Measurements from ENCODE around the gene CACNA2D2. TPM values are rescaled to one million over a fixed set of nuclear protein-coding genes. Genes with fewer than 3 reads are reported as not detected.

CACNA2D2 gene
- total RNA-seq, 1 experiment from 2014 or later, result 27.7 TPM

- H3K27ac Mint-ChIP-seq, result no peak overlapping the region
- no peak overlapping the region for H3K27ac ChIP-seq (ENCODE audit: insufficient read length, low read depth, low read length)
These were observed 28.1 kb downstream of the CACNA2D2 start for GRCh38 chr3:50475348-50475747.

More at GRCh38 chr3:50475348-50475747, 28.1 kb downstream of the CACNA2D2 start:
- Histone ChIP-seq H3K27me3 (ENCODE audit: insufficient read depth, low read length) (no peaks in the 10 kb centered on the region), H4K8ac (replicated peaks; ENCODE audit: insufficient read length, low read depth, low read length) (no peak overlapping the region), H3K4me1 (ENCODE audit: insufficient read depth, low read length) (no peaks in the 10 kb centered on the region), H3K56ac (ENCODE audit: insufficient read length, low read depth, low read length) (no peak overlapping the region), H3K79me2 (ENCODE audit: insufficient read depth, low read length) (no peaks in the 10 kb centered on the region), H3K9ac (ENCODE audit: extremely low read depth, insufficient read length, low read length) (no peak overlapping the region), H2BK20ac (ENCODE audit: low read depth, low read length, poor library complexity, severe bottlenecking) (no peak overlapping the region), H3K18ac (ENCODE audit: insufficient read length, low read depth, low read length) (no peak overlapping the region), H2BK15ac (ENCODE audit: low read depth, low read length) (no peak overlapping the region), H4K20me1 (ENCODE audit: control insufficient read depth, insufficient read depth, insufficient read length) (no peaks in the 10 kb centered on the region), H3K14ac (ENCODE audit: insufficient read depth, low read length) (no peak overlapping the region), H4K5ac (ENCODE audit: insufficient read length, low read depth, low read length) (no peak overlapping the region), H3K79me1 (ENCODE audit: insufficient read depth, low read depth, low read length, poor library complexity, severe bottlenecking) (no peaks in the 10 kb centered on the region), H4K91ac (ENCODE audit: insufficient read length, low read depth, low read length) (no peak overlapping the region), H2BK12ac (ENCODE audit: insufficient read length, low read depth, low read length) (no peak overlapping the region), H2AK5ac (ENCODE audit: insufficient read length, low read length) (no peak overlapping the region), H3K23me2 (ENCODE audit: insufficient read length, low read depth, low read length, poor library complexity, severe bottlenecking) (no peaks in the 10 kb centered on the region), H2AFZ (ENCODE audit: low read length) (no peak overlapping the region), H2BK120ac (ENCODE audit: low read depth, low read length, poor library complexity, severe bottlenecking) (no peak overlapping the region), H2BK5ac (ENCODE audit: insufficient read length, low read length) (no peak overlapping the region), H3K4me2 (ENCODE audit: insufficient read depth, insufficient read length, low read length) (no peak overlapping the region), H3K9me3 (ENCODE audit: control insufficient read depth, low read depth, low read length) (no peaks in the 10 kb centered on the region), H3K4ac (ENCODE audit: low read depth, low read length) (no peak overlapping the region), H3T11ph (ENCODE audit: low read length) (no peak overlapping the region), H3K23ac (ENCODE audit: insufficient read length, low read depth, low read length) (no peak overlapping the region)
- Mint-ChIP-seq H3K27me3 (ENCODE audit: low read depth) (no peaks in the 10 kb centered on the region), H3K9me3 (no peaks in the 10 kb centered on the region), H3K4me1 (peaks cover 7 to 21% of the 10 kb centered on the region in 2 experiments), H3K36me3 (ENCODE audit: insufficient read depth in 1 of 3, low read depth in 3 of 3) (peaks cover 1 to 6% (median 6%) of the 10 kb centered on the region in 3 experiments; a peak in 5 of 7 replicates), H3K4me3 (no peak overlapping the region; a peak in 1 of 5 replicates)
- no peak for TF ChIP-seq CTCF (conservative IDR thresholded peaks at IDR 0.05)
- no CpG with 5 or more reads among the region's 12 CpGs for WGBS (ENCODE audit: extremely low coverage, insufficient read length, low lambda C conversion rate)
- no peak for DNase-seq
